ENCODE measurements around the gene LTBR.
A peak's percentile ranks its signal among the peaks of the same experiment; 100 is the strongest.

The LTBR gene

DNA sequence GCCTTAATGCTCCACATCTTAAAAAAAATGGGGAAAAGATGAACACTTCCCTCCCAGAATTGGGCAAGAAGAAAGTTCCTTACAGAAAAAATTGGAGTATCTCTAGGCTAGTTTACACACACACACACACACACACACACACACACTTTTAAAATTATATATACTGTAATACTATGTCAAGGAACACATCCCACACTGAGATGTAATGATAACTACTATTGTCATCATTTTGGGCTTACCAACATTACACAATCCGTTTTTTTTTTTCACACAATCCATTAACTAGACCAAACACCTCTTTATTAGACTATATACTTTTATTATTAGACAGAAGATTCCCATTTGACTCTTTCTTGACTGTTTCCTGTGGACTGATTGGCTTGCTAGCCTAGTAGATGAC lies 2.5 kb downstream of the LTBR start:
- DNase-seq, result no peak

DNA sequence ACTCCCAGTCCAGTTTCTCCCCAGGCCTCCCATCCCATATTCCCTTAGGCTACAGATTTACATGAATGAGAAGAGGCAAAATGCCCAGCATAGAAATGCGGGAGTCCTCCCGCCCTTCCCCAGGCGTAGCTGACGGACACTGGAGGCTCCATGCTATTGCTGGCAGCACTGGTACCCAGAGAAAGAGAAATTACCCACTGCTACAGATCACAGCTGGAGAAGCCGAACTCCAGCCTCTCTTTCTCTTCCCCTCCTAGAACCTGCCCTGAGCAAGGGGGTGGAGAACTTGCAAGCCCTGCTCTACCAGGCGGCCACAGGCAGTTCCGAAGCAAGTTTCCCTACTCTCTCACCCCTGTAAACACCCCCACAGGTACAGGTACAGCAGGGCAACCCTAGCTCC lies 3.6 kb downstream of the LTBR start:
- no peak for DNase-seq

DNA sequence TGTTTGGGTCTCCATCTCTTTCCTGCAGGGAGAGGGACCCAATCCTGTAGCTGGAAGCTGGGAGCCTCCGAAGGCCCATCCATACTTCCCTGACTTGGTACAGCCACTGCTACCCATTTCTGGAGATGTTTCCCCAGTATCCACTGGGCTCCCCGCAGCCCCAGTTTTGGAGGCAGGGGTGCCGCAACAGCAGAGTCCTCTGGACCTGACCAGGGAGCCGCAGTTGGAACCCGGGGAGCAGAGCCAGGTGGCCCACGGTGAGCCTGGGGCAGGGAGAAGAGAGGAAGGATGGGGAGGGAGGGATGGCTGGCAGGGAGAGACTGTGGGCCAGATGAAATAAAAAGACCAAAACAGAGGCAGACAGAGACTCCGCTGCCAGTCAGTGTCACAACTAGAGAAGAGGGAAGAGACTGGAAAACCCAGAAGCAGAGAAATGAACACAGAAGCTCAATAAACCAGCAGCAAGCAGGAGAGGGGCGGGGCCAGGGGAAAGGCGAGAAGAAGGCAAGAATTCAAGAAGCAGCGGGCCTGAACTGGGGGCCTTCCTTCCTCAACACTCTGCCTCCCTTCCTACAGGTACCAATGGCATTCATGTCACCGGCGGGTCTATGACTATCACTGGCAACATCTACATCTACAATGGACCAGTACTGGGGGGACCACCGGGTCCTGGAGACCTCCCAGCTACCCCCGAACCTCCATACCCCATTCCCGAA lies 6.3 kb downstream of the LTBR start:
- DNase-seq, result no peak

DNA sequence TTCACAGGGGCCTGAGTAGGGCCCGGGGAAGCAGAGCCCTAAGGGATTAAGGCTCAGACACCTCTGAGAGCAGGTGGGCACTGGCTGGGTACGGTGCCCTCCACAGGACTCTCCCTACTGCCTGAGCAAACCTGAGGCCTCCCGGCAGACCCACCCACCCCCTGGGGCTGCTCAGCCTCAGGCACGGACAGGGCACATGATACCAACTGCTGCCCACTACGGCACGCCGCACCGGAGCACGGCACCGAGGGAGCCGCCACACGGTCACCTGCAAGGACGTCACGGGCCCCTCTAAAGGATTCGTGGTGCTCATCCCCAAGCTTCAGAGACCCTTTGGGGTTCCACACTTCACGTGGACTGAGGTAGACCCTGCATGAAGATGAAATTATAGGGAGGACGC lies 7.1 kb downstream of the LTBR start:
- DNase-seq, result no peak

DNA sequence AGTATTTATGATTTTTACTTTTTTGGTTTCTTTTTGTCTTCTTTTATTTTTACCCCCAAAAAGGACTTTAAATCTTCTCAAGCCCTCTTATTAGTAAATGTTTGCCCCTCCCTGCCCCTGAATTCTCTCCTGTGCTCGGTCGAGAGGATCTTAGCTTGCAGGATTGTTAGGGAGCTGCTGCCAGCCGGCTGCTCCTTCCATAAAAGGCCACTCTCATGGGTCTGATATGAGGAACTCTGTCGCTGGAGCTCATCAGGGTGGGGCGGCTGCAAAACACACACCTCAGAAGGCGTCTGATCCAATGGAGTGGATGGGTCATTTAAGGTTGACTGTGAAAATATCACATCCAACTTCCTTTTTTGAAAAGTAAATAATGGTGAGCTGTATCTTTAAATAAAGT lies 8.5 kb downstream of the LTBR start:
- DNase-seq, result no peak

DNA sequence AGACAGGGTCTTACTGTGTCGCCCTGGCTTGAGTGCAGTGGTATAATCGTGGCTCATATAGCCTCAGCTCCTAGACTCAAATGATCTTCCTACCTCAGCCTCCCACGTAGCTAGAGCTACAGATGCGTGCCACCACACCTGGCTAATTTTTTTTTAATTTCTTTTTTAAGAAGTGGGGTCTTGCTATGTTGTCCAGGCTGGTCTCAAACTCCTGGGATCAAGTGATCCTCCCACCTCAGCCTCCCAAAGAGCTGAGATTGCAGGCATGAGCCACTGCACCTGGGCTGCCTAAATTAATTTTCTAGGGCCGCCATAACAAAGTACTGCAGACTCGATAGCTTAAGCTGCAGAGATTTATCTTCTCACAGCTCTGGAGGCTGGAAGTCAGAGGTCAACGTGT lies 9.1 kb downstream of the LTBR start:
- no peak for DNase-seq

DNA sequence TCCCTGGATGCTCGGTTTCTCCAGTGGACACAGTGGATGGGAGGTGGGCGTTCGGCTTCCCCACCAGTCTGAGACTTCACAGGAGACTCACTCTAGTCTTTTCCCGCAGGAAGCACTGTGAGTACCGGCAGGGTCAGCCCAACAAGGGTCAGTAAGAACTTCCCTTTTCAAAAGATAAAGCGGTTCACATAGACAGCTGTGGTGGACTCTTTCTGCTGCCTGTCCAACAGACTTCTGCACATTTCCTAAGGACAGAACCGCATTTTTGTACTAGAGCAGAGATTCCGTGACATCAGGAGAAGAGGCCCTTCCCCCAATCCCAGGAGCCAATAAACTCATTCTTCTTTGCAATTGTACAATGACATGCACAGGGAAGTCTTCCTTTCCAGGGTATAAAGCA lies 10.4 kb downstream of the LTBR start:
- DNase-seq, result no peak

DNA sequence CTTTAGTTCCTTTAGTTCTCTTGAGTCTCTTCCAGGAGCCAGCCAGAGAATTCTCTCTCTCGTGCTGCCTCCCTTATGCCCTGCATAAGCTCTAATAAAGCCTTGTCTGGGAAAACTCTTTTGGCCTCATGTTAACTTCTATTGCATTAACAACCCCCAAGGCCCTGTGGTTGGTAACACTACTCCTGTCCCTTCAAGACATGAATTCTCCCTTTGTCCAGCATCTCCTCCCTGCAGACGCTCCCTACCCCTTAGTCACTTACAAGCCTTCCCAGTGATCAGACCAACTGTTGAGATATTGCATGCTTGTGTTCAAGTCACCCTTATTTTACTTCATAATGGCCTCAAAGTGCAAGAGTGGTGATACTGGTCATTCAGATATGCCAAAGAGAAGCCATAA lies 12.1 kb downstream of the LTBR start:
- DNase-seq, result no peak

DNA sequence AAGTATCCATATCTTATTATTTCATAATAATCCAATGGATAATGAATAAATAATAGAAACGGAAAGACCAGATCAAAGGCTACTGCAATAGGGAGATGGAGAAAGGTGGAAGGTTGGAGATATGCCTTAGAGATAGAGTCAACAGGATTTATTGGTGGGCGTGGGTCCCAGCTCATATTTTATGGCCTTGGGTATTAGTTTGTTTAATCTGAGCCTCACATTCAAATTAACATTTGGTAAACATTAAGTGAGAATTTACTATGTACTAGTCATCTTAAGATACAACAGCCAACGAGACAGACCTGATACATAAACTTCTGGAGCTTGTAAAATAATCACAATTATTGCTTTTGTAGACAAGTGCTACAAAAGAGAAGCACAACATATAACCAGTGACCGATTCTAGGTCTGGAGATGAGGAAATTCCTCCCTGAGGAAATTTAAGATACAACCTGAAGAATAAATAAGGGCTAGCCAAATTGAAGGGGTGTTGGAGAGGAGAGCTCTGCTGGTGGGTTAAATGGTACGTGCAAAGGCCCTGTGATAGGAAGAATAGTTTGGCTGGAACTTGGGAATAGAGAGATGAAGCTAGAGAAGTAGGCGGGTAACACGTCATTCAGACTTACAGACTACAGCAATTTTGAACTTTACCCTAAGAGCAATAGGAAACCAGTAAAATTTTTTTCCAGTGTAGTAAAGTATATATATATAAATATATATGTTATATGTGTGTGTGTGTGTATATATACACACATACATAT lies 16.1 kb downstream of the LTBR start:
- DNase-seq, result no peak

DNA sequence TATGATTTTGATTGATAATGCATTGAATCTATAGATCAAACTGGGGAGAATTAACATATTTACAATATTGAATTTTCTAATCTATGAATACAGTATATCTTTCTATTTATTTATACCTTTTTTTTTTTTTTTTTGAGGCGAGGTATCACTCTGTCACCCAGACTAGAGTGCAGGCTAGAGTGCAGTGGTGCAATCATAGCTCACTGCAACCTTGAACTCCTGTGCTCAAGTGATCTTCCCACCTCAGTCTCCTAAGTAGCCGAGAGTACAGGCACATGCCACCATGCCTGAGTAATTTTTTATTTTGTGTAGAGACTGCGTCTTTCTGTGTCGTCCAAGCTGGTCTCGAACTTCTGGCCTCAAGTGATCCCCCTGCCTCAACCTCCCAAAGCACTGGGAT lies 20.4 kb downstream of the LTBR start:
- no peak for DNase-seq

DNA sequence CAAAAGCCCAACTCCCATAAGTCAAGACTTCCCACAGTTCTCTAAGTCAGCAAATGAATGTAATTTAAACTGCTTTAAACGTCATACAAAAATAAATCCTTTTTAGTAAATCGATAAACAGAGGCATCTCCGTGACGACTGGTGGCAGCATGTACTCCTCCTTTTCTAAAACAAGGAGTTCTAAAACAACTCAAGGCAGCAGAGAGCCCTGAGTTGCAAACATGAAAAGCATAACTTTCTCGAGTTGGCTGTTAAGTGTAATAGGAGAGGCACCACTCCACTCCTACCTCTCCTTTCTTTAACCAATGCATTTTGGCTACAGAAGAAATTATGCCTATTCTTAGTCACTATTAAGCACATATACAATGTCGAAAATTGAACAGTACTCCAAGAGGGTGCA lies 22.0 kb downstream of the LTBR start:
- no peak for DNase-seq

DNA sequence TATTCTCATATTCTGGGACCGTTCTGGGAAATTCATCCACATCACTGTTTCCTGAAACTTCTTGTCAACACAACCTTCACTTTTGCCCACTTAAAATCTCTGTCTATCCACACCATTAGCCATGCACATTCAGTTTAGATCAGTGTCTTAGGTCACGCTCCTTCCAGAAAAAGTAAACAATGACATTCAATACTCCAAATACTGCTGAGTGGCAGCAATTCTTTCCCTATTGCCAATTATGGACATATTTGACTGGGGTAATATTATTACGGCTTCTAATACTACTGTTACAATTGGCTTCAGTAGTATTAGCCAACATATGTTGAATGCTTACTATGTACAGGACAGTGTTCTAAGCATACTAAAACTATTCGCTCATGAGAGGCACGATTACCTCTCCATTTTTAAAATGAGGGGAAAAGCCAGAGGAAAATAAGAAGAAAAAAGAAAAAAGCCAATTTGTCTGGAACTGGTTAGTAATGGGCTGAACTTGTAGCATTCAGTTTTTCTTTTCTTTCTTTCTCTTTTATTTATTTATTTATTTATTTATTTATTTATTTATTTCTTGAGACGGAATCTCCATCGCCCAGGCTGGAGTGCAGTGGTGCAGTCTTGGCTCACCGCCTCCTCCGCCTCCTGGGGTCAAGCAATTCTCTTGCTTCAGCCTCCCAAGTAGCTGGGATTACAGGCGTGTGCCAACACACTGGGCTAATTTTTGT lies 23.4 kb downstream of the LTBR start:
- no peak for DNase-seq

DNA sequence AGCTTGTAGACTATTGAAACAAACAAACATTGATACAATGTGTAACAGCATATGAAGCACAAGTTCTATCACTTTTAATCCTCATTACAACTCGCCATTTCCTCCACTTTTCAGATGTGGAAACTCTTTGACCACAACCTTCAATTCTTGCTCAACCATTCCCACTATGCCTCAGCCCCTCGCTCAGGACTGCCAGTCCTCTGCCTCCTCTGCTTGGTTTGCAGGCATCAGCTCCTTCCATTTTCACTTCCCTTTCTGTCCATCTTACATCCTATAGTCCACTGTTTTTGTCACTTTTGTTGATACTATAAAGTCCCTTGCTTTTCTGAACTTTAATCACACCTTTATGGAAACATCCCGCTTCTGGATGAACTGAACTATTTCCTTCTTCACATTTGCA lies 32.6 kb downstream of the LTBR start:
- no peak for DNase-seq

DNA sequence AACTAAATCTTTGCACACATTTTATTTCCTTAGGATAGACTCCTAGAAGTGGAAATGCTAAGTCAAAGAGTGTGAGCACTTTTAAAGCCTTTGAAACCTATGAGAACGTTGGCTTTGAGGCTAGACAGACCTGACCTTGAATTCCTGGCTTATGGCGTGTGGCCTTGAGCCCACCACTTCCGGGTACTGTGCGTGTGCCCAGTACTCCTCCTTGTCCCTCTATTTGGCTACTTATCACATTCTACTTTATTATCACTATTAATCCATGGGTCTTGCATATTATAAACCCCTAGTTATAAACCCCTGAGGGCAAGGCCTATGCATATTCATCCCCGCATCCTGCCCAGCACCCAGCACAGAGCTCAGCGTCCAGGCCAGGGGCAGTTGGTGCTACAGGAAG lies 34.8 kb downstream of the LTBR start:
- no peak for DNase-seq

DNA sequence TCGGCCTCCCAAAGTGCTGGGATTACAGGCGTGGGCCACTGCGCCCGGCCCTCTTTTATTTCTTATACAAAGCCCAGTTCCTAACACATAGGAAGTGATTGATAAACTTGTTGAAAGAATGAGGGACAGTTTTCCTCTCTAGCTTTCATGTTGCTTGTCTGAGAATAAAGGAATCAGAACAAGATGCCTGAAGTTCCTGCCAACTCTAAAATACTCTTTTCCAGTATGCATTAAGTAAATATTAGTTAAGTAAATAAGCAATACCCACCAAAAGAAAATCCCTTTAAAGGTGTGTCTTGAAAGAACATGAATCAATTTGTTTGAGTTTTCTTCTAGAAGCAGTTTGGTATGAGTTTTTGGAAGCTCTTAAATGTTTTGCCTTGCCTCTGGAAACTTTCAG lies 36.4 kb downstream of the LTBR start:
- DNase-seq, result no peak

DNA sequence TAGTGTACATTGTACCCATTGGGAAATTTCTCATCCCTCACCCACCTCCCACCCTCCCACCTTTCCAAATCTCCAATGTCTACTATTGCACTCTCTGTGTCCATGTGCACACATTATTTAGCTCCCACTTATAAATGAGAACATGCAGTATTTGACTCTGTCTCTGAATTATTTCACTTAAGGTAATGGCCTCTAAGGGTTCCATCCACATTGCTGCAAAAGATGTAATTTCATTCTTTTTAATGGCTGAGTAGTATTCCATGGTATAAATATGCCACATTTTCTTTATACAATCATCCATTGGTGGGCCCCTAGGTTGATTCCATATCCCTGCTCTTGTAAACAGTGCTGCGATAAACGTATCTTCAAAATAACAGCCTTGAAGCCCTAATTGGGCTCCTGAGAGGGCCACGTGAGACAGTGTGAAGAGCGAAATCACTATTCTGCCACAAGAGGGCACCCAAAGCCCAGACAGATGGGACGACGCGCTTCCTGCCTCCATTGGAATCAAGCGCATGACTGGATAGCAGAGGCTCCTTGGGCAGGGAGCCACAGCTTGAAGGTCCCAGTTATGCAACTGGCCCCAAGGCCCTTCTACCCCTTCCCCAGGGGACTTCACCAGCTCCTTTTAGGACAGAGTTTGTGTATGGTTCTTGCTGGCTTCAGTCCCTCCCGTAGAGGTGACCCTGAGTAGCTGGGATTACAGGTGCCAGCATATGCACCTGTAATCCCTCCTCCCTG lies 39.5 kb downstream of the LTBR start:
- DNase-seq, result peak; percentile 88

DNA sequence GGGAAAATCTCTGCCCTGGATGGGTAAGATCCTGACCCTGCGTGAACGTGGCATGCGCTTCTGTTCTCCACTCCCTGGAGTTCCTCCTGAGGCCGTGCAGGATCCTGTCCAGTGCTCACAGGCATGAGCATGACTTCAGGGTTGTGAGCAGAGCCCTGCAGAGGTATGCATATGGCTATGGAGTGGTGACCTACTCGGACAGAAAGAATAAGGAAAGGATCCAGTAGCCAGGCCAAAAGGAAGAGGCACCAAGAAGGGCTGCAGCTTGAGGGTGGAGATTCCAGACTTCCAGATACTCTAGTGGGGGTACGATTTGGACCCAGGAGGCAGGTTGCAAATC lies 40.0 kb downstream of the LTBR start:
- no peak for DNase-seq

DNA sequence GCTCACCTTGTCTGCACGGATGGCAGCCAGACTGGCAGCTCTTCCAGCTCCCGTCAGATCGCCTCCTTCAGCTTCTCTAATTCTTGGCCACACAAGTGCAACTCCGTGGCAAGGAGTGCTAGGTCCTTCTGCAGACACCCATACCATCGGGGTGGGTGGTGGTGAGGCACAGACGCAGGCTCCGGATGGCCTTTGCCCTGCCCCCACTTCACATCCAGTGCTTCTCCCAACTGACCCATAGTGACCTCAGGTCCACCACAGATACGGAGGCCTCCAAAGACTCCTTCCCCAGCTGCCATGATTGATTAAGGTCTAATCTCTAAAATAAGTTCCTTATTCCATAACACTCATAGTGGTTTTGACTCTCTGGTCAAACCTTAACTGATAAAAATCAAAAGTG lies 40.9 kb downstream of the LTBR start:
- DNase-seq, result peak; percentile 60

DNA sequence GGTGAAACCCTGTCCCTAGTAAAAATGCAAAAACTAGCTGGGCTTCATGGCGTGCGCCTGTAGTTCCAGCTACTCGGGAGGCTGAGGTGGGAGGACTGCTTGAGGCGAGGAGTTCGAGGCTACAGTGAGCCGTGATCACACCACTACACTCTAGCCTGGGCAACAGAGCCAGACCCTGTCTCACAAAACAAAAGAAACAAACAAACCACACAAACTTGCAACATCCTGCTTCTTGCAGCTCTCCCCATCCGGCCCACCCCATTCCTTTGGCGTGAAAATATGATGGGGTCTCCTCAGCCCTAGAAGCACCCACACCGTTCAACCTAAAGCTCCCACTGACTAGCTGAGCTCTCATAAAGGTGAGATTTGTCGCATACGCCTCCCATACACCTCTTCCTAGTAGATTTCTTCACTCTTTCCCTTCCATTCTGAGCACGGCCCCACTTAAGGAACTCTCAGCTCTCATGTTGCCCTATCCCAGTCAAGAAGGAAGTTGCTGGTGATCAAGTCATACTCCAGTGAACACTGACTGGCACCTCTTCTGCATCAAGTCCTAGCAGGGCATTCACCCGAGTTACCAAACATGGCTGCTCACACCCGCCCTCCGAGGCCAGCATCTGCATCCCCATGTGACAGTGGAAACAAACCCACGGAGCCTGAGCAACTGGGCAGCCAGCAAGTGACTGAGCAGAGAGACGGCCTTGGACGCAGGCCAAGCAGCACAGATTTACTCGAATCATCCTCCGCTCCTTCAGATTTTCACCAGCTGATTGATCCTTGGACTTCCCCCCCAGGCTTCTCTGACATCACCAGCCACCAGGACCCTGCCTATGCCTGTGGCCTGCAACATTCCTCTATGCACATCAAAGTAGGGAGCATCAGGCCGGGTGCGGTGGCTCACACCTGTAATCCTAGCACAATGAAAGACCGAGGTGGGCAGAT lies 41.9 kb downstream of the LTBR start:
- DNase-seq, result peak; percentile 75

DNA sequence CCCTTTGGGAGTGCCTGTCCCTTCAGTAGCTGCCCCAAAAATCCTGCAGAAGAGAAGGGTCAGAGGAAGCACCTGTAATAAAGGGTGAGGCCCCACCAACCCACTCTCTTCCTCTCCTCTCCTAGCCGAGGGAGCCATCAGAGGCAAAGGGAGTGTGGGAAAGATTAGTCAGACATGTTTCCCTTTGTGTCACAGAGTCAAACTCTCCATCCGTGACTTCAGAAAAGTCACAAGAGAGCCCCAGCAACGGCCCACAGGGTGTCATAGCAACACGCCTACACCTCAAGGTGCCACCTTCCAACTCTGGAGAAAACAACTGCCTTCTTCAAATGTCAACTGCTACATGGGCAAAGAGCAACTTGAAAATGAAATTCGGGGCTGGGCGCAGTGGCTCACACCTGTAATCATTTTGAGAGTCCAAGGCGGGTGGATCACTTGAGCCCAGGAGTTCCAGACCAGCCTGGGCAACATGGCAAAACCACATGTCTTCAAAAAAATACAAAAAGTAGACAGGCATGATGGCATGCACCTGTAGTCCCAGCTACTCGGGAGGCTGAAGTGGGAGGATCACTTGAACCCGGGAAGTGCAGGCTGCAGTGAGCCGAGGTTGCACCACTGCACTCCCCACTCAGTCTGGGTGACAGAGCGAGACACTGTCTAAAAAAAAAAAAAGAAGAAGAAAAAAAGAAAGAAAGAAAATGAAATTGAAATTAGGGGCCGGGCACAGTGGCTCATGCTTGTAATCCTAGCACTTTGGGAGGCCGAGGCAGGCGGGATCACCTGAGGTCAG lies 43.1 kb downstream of the LTBR start:
- DNase-seq, result peak; percentile 94

DNA sequence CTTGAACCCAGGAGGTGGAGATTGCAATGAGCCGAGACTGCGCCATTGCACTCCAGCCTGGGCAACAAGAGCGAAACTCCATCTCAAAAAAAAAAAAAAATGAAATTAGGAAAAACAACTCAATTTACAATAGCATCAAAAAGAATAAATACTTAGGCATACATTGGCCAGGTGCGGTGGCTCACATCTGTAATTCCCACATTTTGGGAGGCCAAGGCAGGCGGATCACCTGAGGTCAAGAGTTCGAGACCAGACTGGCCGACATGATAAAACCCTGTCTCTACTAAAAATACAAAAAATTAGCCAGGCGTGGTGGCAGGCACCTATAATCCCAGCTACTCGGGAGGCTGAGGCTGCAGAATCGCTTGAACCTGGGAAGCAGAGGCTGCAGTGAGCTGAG lies 43.8 kb downstream of the LTBR start:
- peak; percentile 53 for DNase-seq

DNA sequence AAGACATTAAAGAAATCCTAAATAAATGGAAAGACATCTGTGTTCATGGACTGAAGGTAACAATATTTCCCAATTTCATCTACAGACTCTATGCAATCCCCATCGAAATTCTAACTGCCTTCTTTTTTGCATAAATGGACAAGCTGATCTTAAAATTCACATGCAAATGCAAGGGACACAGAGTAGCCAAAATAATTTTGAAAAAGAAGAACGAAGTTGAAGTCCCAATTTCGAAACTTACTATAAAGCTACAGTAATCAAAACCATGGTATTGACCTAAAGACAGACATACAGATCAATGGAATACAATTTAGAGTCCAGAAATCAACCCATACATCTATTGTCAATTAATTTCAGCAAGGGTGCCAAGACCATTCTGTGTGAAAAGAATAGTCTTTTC lies 44.4 kb downstream of the LTBR start:
- DNase-seq, result no peak

Measured in activated CD8-positive, alpha-beta memory T cell treated with anti-CD3 and anti-CD28 coated beads for 24 hours (primary cell).